Measurements from ENCODE around the gene COX4I1.

Gene COX4I1

GRCh38 chr16:85799497-85800320 lies at the start of gene COX4I1, which contains the start of gene EMC8:
COX4I1 (plus strand) TSS chr16:85799695; CDS start chr16:85801206, 1,511 bp downstream.
EMC8 (minus strand) TSS chr16:85799544; CDS start chr16:85799295, 249 bp downstream.
- no peak for TF ChIP-seq CTCF (IDR thresholded peaks at IDR 0.05)

- no peak for TF ChIP-seq CTCF (IDR thresholded peaks at IDR 0.05)
Observed at GRCh38 chr16:85749771-85750145, 49.7 kb upstream of the COX4I1 start.

- TF ChIP-seq CTCF (IDR thresholded peaks at IDR 0.05): no peak
Observed at GRCh38 chr16:85750146-85750826, 49.2 kb upstream of the COX4I1 start.

GRCh38 chr16:85750827-85751697 lies 48.4 kb upstream of the COX4I1 start, which contains the start of gene C16orf74:
C16orf74 (minus strand) TSS chr16:85751096; CDS start chr16:85735217, 15,879 bp downstream.
- no peak for TF ChIP-seq CTCF (IDR thresholded peaks at IDR 0.05)

- no peak for TF ChIP-seq CTCF (IDR thresholded peaks at IDR 0.05)
Observed at GRCh38 chr16:85751698-85752501, 47.6 kb upstream of the COX4I1 start.

GRCh38 chr16:85752511-85753420 lies 46.7 kb upstream of the COX4I1 start:
- TF ChIP-seq CTCF (IDR thresholded peaks at IDR 0.05): peak; percentile 48; the same call in 1 of the 2 replicates

Data from LNCAP (cell line).